NCI-H187 (cell line): ENCODE results near the gene MECP2.
"Not testable (repeated sequence)": the region's sequence is repeated elsewhere in the genome, so short reads cannot be mapped to it uniquely, and the experiment has no call there.

Source experiments
- DNase-seq, 2 experiments: peaks; one replicate each; lab custom pipeline; 2025; lab: John Stamatoyannopoulos, UW

Gene MECP2

DNA sequence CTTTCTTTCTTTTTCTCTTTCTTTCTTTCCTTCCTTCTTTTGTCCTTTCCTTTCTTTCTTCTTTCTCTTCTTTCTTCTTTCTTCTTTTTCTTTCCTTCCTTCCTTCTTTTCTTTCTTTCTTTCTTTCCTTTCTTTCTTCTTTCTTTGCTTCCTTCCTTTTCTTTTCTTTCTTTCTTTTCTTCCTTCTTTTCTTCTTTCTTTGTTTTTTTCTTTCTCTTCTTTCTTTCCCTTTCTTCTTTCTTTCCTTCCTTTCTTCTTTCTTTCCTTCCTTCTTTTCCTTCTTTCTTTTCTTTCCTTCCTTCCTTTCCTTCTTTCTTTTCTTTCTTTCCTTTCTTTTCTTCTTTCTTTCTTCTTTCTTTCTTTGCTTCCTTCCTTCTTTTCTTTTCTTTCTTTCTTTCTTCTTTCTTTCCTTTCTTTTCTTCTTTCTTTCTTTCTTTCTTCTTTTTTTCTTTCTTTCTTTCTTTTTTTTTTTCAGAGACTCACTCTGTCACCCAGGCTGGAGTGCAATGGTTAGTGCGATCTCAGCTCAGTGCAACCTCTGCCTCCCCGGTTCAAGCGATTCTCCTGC lies 106.4 kb downstream of the MECP2 start:
- no peak for DNase-seq

DNA sequence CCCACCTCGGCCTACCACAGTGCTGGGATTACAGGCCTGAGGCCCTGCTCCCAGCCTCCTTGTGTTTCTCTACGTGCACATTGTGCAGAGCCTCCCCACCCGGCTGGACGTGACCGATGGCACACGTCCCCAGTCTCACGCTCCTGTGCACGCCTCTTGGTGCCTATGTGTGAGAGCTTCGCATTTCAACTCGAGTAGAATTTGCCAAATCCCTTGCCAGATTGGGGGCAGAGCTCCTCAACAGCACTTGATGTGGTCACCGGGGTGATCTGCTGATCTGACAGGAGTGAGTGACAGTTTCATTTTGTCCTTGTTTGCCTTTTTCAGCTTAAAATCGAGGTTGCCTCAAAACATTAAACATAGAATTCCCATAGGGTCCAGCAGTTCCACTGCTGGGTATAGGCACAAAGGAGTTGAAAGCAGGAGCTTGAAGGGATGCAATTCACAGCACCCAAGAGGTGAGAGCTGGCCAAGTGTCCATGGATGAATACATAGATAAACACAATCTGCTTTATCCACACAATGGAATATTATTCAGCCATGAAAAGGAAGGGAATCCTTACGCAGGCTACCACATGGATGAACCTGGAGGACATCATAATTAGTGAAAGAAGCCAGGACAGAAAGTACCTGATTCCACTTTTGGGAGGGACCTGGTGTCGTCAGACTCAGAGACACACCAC lies 107.4 kb downstream of the MECP2 start:
- no peak for DNase-seq

DNA sequence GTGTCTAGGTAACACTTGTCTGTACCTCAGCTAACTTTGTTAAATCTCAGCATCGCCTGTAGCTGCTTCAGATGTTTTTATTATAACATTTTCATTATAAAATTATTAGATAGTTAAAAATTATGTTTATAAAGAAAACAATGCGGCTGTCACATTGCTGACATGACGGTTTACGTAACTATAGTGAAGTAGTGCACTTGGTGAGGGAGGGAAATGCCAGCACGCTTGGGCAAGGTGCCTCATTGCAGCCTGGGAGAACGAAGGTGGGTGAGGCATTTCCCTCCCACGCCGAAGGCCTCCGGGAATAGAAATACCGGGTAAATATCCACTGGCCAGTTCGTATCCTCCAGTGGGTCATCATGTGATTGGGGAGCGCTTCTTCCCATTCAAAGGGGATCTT lies 109.0 kb downstream of the MECP2 start:
- DNase-seq = no peak

DNA sequence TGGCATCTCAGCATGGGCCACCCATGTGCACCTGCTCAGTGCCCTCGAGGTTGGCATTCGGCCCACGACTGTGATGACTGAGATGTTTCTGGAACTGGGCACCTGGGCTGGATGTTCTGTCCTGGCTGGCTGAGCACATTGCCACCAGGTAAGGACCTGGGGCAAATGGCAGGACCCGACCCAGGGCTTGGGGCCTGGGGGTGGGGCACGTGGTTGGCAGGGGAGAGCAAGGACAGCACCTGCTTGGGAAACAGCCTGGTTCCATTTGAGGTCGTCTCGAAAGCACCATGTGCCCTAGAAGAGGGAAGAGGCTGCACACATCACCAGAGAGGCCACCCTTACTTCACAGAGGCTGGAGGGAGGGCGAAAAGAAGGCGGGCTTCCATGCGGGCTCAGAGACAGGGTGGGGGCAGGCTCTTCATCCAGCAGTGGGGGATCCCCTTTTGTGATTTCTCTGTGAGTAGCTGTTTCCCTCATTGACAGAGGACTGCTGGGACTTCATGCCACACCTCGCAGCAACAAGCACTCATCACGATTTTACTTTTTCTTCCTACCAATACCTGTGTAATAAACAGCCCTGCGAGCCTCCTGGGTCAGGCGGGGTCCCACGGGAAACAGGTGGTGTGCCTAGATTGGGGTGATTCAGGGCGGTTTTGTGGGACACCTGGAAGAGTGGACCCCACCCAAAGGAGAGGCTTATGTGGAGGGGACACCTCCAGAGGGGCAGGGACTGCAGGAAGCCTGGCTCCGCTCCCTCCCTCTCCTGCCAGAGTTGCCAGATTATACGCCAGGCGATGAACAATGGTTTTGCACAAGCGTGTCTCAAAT lies 113.0 kb downstream of the MECP2 start:
- no peak for DNase-seq

DNA sequence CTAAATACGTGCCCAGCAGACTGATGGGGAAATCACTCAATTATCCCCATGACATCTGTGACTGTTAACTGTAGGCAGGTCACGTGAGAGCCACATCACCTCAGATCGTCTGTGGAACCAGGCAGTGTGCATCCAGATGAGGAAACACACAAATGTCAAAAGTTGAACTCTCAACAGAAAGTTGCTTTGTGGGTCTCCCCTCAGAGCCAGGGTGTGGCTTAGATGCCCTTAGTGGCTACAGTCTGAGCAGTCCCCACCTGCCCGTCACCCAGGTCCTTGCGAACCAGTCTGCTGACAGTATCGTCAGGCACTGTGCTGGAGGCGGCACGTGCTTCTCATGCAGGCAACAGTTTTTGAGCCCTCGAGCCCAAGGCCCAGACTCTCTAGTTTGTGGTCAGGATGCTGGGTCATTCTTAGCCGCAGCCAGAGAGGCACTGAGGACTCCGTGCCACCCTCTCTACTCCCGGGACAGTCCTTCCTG lies 114.2 kb downstream of the MECP2 start:
- DNase-seq = no peak

DNA sequence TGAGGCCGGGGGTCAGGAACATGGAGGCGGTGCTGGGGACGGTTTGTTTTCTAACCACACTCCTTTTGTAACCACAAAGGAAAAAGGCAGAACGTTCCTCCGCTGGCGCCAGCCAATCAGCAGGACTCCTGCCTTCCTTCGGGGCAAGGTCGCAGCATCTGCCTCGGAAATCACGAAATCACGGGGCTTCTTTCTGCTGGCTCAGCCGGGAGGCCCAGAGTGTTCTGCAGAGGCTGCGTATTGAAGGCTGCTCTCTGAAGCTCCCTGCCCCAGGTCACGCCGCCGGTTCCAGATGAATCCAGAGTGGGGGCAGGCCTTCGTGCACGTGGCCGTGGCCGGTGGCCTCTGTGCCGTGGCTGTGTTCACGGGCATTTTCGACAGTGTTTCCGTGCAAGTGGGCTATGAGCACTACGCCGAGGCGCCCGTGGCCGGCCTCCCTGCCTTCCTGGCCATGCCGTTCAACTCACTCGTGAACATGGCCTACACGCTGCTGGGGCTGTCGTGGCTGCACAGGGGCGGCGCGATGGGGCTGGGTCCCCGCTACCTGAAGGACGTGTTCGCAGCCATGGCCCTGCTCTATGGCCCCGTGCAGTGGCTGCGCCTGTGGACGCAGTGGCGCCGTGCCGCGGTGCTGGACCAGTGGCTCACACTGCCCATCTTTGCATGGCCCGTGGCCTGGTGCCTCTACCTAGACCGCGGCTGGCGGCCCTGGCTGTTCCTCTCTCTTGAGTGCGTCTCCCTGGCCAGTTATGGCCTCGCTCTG lies 115.6 kb downstream of the MECP2 start:
- DNase-seq = no peak

DNA sequence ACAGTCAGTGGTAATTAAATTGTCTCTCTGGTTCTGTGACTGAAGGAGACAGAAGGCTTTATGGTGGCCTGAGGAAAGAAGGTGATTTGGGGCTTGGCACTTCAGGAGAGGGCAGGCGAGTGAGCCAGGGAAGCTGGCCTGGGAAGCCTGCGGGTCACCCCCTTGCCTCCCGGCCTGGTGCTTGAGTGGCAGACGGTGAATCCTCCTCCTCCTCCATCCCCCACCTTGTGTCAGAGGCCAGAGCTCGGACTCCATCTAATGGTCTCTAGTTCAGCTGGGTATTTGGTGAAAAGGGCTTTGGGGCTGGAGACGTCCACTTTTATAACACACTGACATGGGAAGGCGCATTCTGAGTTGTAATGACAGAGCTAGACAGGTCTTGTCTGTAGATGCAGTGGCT lies 116.3 kb downstream of the MECP2 start:
- DNase-seq = no peak

DNA sequence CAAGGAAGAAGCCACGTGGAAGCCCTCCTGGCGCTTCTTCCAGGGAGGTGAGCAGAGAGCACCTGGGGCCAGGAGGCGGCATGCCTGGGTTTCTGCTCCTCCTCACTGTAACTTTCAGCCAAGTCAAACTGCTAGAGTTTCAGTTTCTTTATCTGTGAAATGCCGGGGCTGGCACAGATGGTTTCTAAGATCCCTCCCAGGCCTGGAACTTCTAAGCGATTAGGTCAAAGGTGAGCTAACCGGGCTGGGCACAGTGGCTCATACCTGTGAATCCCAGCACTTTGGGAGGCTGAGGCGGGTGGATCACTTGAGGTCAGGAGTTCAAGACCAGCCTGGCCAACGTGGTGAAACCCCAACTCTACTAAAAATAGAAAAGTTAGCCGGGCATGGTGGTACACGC lies 117.1 kb downstream of the MECP2 start:
- not testable (repeated sequence) for DNase-seq

DNA sequence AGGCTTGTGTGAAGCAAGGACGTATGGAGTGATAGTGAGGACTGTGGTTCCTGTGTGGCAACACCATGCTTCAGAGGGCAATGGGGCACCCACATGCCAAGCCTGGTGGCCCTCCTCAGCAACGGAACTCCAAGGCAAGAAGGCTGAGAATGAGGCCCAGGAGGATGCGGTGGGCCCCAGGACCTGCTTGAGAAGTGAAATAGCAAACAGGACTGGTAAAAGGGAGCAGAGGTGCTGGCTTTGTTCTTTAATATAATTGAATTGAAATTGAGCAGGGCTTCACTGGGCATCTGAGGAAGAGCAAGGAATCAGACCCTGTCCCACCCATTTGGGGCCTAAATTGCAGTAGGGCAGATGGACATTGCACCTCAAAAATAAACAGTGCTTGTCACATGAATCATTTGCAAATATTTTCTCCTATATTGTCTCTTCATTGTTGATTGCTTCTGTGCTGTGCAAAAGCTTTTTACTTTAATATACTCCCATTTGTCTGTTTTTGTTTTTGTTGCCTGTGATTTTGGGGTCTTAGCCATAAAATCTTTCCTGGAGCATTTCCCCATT lies 122.7 kb downstream of the MECP2 start:
- DNase-seq = no peak

DNA sequence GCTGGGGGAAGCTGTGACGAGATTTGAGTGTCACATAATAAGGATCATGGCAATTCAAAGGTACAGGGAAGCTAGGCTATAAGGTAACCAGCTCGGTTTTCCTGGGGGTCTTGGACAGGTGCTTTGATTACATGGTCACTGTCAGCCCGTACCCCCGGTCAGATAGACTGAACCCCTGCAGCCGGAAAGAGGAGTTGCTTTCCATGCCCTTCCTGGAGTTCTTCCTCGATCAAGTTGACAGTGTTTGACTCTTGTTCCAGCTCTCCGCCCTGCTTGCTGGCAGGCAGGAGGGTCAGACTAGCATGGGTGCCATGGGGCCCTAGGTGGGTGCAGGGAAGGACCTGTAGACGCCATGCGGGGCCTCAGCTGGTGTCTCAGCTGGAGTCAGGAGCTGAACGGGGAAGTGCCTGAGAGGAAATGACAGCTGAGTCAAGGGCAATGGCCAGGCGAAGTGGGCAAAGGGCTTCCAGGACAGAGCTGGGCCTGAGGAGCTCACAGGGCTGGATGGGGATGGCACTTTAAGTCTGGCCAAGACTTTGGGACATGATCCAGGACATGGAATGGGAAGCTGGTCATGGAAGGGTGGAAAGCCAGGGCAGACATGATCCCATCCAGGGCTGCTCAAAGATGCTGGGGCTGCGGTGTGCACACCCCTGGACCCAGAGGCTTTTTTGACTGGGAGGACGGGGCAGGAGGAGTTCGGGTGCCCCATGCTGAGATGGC lies 123.4 kb downstream of the MECP2 start:
- no peak for DNase-seq

DNA sequence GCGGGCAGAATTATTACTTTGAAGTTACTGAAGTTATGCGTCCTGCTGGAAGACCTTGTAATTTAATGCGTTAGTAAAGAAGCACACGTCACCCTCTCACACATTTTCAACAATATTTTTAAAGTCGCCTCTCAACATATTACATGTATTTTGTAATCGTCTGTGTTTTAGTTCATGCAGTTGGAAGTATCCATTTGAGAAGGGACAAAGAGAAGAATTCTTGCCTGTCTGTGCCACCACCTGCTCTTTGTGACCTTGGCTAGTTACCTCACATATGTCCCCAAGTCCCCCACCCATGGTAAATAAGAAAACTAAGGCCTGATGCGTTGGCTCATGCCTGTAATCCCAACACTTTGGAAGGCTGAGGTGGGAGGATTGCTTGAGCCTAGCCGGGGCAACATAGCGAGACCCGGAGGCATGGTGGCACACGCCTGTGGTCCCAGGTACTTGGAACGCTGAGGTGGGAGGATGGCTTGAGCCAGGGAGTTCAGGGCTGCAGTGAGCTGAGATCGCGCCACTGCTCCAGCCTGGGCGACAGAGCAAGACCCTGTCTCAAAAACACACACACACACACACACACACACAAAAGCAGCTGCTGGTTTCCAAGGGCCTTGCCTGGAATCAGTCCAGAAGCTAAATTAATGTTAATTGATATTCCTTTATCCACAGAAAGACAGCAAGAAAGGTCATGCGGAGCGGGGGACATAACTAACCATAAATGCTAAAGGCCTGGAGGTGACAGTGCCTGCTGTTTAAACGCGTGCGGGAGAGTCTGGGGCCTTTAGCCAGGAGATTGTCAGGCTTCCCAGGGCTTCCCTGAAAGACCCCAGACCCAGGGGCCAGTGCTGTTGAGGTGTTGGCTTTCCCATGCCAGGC lies 124.2 kb downstream of the MECP2 start:
- no peak for DNase-seq

DNA sequence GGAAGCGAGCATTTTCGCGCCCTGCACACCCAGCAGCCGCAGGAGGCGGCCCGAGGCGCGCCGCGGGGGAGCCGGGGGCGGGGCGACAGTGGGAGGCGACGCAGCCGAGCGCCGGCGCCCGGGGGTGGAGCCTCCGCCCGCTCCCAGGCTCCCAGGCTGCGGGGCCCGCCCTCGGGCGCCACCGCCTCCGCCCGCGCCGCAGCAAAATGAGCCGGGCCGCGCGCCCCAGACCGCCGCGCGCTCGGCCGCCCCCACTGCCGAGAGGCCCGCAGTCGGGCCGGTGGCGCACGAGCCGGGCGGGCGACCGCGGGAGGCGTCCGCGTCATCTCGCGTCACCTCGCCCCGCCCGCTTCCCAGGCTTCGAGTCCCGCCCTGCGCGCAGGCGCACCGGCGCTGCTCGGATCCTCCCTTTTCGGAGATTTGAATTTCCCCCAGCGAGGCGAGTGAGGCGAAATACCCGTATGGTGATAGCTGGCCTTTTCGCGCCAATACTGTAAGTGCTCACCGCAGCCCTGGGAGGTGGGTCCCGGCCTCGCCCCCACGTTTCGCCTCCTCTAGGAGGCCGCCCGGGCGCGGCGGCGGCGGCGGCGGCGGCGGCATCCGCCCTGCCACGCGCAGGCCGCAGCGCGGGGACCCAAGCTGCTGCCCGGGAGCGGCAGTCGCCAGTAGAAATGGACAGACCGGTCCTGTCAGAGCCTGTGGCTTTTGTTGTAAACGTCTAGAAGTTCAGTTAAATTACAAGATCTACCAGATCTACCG lies 125.0 kb downstream of the MECP2 start, which contains the start of gene TMEM187:
Gene TMEM187 (plus strand): TSS at position 387 of the 759 bp plus-strand sequence. CDS start 9,309 bp downstream, outside the sequence.
- peak; percentile 91 to 96 for DNase-seq
